Endodermal cell (in vitro differentiated cells): ENCODE data around the gene OSBPL6. TPM values are rescaled to one million over a fixed set of nuclear protein-coding genes. Genes with fewer than 3 reads are reported as not detected.
"Not testable (repeated sequence)": the region's sequence is repeated elsewhere in the genome, so short reads cannot be mapped to it uniquely, and the experiment has no call there.

Experiments used
- DNase-seq: peaks from one replicate; pipeline ENCODE4 v3.0.0-alpha.2; 2017
- H3K27ac ChIP-seq: 2 replicates; pipeline ENCODE4 v1.5.1; 2013; ENCODE audit warnings: mild to moderate bottlenecking, low read depth, low read length, moderate library complexity
- H3K27me3 ChIP-seq: 2 replicates; pipeline ENCODE4 v1.6.1; 2013; ENCODE audit warnings: mild to moderate bottlenecking, low read length, moderate library complexity; ENCODE audit not compliant: insufficient read depth, control insufficient read depth, poor library complexity, severe bottlenecking
- H3K36me3 ChIP-seq: 2 replicates; pipeline ENCODE4 v1.7.0; 2013; ENCODE audit warnings: mild to moderate bottlenecking, low read length, moderate library complexity; ENCODE audit not compliant: control insufficient read depth, insufficient read depth
- H3K4me1 ChIP-seq: one replicate; pipeline ENCODE4 v1.7.0; 2013; ENCODE audit warnings: low read length; ENCODE audit not compliant: control insufficient read depth, insufficient read depth
- H3K4me3 ChIP-seq: 2 replicates; pipeline ENCODE4 v1.5.1; 2013; ENCODE audit warnings: mild to moderate bottlenecking, low read length, moderate library complexity
- H3K9ac ChIP-seq: 2 replicates; pipeline ENCODE4 v1.6.1; 2013; ENCODE audit warnings: mild to moderate bottlenecking, low read length, moderate library complexity; ENCODE audit not compliant: poor library complexity, severe bottlenecking; ENCODE audit errors: extremely low read depth
- H3K9me3 ChIP-seq: 2 replicates; pipeline ENCODE4 v1.6.1; 2013; ENCODE audit warnings: mild to moderate bottlenecking, low read length, moderate library complexity; ENCODE audit not compliant: control insufficient read depth
- H3K27ac Mint-ChIP-seq: 2 replicates; pipeline ENCODE4 v1.8.0; 2020; ENCODE audit warnings: mixed read lengths
- H3K27me3 Mint-ChIP-seq: 2 replicates; pipeline ENCODE4 v1.8.0; 2021; ENCODE audit warnings: mild to moderate bottlenecking, mixed read lengths; ENCODE audit not compliant: insufficient read depth
- H3K36me3 Mint-ChIP-seq: 2 replicates; pipeline ENCODE4 v1.8.0; 2020; ENCODE audit warnings: low read depth, mixed read lengths
- H3K4me1 Mint-ChIP-seq: 2 replicates; pipeline ENCODE4 v1.8.0; 2020; ENCODE audit warnings: mixed read lengths
- H3K4me3 Mint-ChIP-seq: 2 replicates; pipeline ENCODE4 v1.8.0; 2020; ENCODE audit warnings: mild to moderate bottlenecking, moderate library complexity, mixed read lengths
- H3K9me3 Mint-ChIP-seq: 2 replicates; pipeline ENCODE4 v1.8.0; 2020; ENCODE audit warnings: mild to moderate bottlenecking, mixed read lengths
- WGBS, 2 experiments: methylation state at CpG; one replicate each; pipeline versions ENCODE4 v1.1.5 to v1.1.7; 2013; ENCODE audit warnings: missing lambda C conversion rate in 2 of 2, mixed read lengths in 1 of 2; ENCODE audit not compliant: insufficient coverage in 1 of 2, insufficient read length in 1 of 2; 5-methylcytosine and 5-hydroxymethylcytosine counted together
- total RNA-seq, 2 donors: library from RNA; stranded (reverse); fragmentation: NEBNext Ultra II Directional in 1 of 2; extraction: Animal tissue kit (Norgen Biotek cat#: 25700) in 1 of 2; gene quantifications; 2 replicates in 1 of 2; 3 replicates in 1 of 2; pipeline ENCODE4 v1.2.1, GENCODE V29; 2021
- TF ChIP-seq, protein P1 (sequence below): fragments of 200-600 bp; sonication (generic); conservative IDR thresholded peaks from 2 replicates; pipeline ENCODE4 v1.5.0; 2021; ENCODE audit warnings: antibody characterized with exemption, mild to moderate bottlenecking

OSBPL6 gene
- total RNA-seq, 2 donors from 2014 or later: 3.4 to 3.6 TPM

DNA sequence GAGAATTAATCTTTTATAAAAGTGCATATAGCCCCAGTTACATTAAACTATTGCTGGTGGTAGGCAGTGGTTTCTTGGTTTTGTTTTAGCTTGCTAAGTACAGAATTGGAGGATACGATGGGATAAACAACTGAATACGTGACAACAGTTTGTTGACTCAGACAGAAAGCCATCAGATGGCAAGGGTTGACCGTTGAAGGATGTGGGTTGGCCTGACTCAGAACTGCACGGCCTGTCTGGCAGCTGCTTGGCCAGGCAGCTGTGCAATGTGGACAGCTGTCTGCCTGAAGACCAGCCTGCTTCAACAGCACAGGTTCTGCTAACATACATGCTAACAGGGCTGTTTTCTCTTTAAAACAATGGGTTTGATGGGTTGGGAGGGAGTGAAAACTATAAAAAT, 210.1 kb downstream of the OSBPL6 start:
- Histone ChIP-seq H3K27ac (no peak overlapping the region), H3K9ac (no peak overlapping the region), H3K36me3 (no peaks in the 10 kb centered on the region), H3K4me1 (no peaks in the 10 kb centered on the region), H3K4me3 (no peak overlapping the region), H3K9me3 (no peaks in the 10 kb centered on the region), H3K27me3 (no peaks in the 10 kb centered on the region)
- Mint-ChIP-seq H3K4me3 (no peak overlapping the region), H3K36me3 (no peaks in the 10 kb centered on the region), H3K27ac (no peak overlapping the region), H3K27me3 (no peaks in the 10 kb centered on the region), H3K4me1 (peaks cover 13% of the 10 kb centered on the region), H3K9me3 (no peaks in the 10 kb centered on the region)
- 86 to 100% methylated on average over 1 to 4 of the region's 4 CpGs for WGBS, 2 experiments
- DNase-seq: no peak
- TF ChIP-seq, protein P1, sequence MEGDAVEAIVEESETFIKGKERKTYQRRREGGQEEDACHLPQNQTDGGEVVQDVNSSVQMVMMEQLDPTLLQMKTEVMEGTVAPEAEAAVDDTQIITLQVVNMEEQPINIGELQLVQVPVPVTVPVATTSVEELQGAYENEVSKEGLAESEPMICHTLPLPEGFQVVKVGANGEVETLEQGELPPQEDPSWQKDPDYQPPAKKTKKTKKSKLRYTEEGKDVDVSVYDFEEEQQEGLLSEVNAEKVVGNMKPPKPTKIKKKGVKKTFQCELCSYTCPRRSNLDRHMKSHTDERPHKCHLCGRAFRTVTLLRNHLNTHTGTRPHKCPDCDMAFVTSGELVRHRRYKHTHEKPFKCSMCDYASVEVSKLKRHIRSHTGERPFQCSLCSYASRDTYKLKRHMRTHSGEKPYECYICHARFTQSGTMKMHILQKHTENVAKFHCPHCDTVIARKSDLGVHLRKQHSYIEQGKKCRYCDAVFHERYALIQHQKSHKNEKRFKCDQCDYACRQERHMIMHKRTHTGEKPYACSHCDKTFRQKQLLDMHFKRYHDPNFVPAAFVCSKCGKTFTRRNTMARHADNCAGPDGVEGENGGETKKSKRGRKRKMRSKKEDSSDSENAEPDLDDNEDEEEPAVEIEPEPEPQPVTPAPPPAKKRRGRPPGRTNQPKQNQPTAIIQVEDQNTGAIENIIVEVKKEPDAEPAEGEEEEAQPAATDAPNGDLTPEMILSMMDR: no peak

DNA sequence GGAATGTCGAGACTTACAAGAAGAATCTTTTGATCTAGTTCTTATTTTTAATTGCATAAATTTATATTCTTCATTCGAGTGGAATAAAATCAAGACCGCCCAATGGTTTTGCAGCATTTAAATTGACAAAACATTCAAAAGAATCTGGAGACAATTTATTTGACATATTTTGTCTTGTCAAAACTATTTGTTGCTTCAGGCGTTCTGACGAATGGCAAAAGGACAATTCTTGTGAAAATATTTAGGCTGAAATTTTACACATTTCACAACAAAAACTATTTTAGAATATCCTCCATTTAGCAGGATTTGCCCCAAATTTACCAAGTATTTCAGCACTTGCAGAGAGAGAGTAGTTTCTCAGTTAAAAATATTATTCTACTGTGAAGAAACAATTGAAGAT, 214.9 kb downstream of the OSBPL6 start:
- Histone ChIP-seq H3K9me3 (no peaks in the 10 kb centered on the region), H3K4me3 (no peak overlapping the region), H3K36me3 (no peaks in the 10 kb centered on the region), H3K27me3 (no peaks in the 10 kb centered on the region), H3K27ac (no peak overlapping the region), H3K9ac (no peak overlapping the region), H3K4me1 (no peaks in the 10 kb centered on the region)
- Mint-ChIP-seq H3K9me3 (no peaks in the 10 kb centered on the region), H3K4me3 (no peak overlapping the region), H3K36me3 (no peaks in the 10 kb centered on the region), H3K27me3 (no peaks in the 10 kb centered on the region), H3K4me1 (peaks cover 5% of the 10 kb centered on the region), H3K27ac (no peak overlapping the region)
- no peak for DNase-seq
- TF ChIP-seq, protein P1: no peak
- WGBS, 2 experiments: 84 to 96% methylated on average over 4 to 5 of the region's 5 CpGs

DNA sequence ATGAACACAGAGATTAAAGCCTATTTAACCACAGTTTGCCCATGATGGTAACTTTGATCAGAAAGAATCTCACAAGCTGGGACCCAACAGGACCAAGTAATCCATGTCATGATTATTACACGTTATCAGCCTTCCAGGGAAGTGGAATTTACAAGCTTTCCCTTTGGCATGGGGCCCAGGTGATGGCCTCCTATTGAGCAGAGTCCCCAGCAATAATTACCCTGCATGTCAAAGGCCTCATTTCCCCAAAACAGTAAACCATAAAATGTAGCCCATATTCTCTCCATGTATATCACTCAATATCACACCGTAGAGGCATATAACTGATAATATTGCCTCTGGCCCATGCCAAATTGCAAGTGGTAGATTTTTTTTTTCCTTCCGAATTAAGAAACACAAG, 217.7 kb downstream of the OSBPL6 start:
- Histone ChIP-seq H3K27me3 (no peaks in the 10 kb centered on the region), H3K4me3 (no peak overlapping the region), H3K9me3 (no peaks in the 10 kb centered on the region), H3K9ac (no peak overlapping the region), H3K4me1 (no peaks in the 10 kb centered on the region), H3K27ac (no peak overlapping the region), H3K36me3 (no peaks in the 10 kb centered on the region)
- TF ChIP-seq, protein P1: no peak
- Mint-ChIP-seq H3K27ac (no peak overlapping the region), H3K9me3 (no peaks in the 10 kb centered on the region), H3K27me3 (no peaks in the 10 kb centered on the region), H3K4me3 (no peak overlapping the region), H3K36me3 (no peaks in the 10 kb centered on the region), H3K4me1 (peaks cover 6% of the 10 kb centered on the region)
- no peak for DNase-seq
- WGBS, 2 experiments: 60 to 80% methylated on average over 2 to 3 of the region's 3 CpGs

DNA sequence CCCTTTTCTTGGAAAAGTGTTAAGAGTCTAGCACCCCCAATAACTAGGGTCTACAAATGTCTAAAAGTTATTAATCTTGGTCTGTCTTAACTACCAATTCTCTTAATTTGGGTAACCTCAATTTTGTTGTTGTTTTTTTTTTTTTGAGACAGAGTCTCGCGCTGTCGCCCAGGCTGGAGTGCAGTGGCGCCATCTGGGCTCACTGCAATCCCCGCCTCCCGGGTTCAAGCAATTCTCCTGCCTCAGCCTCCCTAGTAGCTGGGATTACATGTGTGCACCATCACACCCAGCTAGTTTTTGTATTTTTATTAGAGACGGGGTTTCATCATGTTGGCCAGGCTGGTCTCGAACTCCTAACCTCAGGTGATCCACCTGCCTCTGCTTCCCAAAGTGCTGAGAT, 218.1 kb downstream of the OSBPL6 start:
- not testable (repeated sequence) for H3K9me3 ChIP-seq, H3K9ac ChIP-seq, H3K36me3 ChIP-seq, H3K27me3 Mint-ChIP-seq, H3K4me1 Mint-ChIP-seq, H3K9me3 Mint-ChIP-seq, H3K27me3 ChIP-seq, H3K4me1 ChIP-seq, H3K4me3 ChIP-seq, H3K27ac Mint-ChIP-seq, DNase-seq, H3K36me3 Mint-ChIP-seq, H3K27ac ChIP-seq
- 93 to 95% methylated on average over 5 to 8 of the region's 8 CpGs for WGBS, 2 experiments
- H3K4me3 Mint-ChIP-seq: peak overlapping the region; percentile 86
